Loucy (cell line): ENCODE results near the gene SDK2.

ENCODE experiments used
- CTCF ChIP-seq: fragments of 200-600 bp; sonication (generic); conservative IDR thresholded peaks from 2 replicates; pipeline ENCODE4 v1.5.1; 2014; ENCODE audit warnings: mild to moderate bottlenecking, antibody characterized with exemption, low read length
- EZH2phosphoT487 ChIP-seq: fragments of 200-600 bp; IDR thresholded peaks from 2 replicates; pipeline ENCODE4 v1.6.1; 2018; ENCODE audit warnings: antibody characterized with exemption, mild to moderate bottlenecking, moderate library complexity, borderline replicate concordance

- TF ChIP-seq CTCF (no peak), EZH2phosphoT487 (no peak)
These were observed 308.4 kb downstream of the SDK2 start for GRCh38 chr17:73335591-73336407.
